Measurements from ENCODE around the gene ACTL8.

Gene ACTL8

GRCh38 chr1:17808816-17809215 is 53.7 kb downstream of the ACTL8 start:
- no peak for DNase-seq

- no peak for DNase-seq
These were observed 55.5 kb downstream of the ACTL8 start for GRCh38 chr1:17810668-17811067.

- no peak for DNase-seq
These were observed 61.4 kb downstream of the ACTL8 start for GRCh38 chr1:17816511-17816910.

GRCh38 chr1:17819129-17819802 is 64.1 kb downstream of the ACTL8 start:
- no peak for DNase-seq

GRCh38 chr1:17820198-17820597 is 65.1 kb downstream of the ACTL8 start:
- no peak for DNase-seq

- DNase-seq = no peak
These were observed 67.8 kb downstream of the ACTL8 start for GRCh38 chr1:17822741-17823426.

- DNase-seq = no peak
These were observed 70.4 kb downstream of the ACTL8 start for GRCh38 chr1:17825273-17826164.

- no peak for DNase-seq
These were observed 71.0 kb downstream of the ACTL8 start for GRCh38 chr1:17826165-17826488.

- no peak for DNase-seq
These were observed 73.9 kb downstream of the ACTL8 start for GRCh38 chr1:17828991-17829390.

GRCh38 chr1:17829579-17829978 is 74.4 kb downstream of the ACTL8 start:
- DNase-seq = no peak

GRCh38 chr1:17831597-17831996 is 76.5 kb downstream of the ACTL8 start:
- DNase-seq = no peak

- DNase-seq = no peak
These were observed 78.7 kb downstream of the ACTL8 start for GRCh38 chr1:17833661-17834501.

- no peak for DNase-seq
These were observed 79.5 kb downstream of the ACTL8 start for GRCh38 chr1:17834561-17835100.

- no peak for DNase-seq
These were observed 82.3 kb downstream of the ACTL8 start for GRCh38 chr1:17837233-17838030.

- no peak for DNase-seq
These were observed 84.6 kb downstream of the ACTL8 start for GRCh38 chr1:17839641-17840196.

GRCh38 chr1:17841944-17842343 is 86.8 kb downstream of the ACTL8 start:
- no peak for DNase-seq

GRCh38 chr1:17842686-17843085 is 87.6 kb downstream of the ACTL8 start:
- DNase-seq = no peak

GRCh38 chr1:17844185-17844826 is 89.2 kb downstream of the ACTL8 start:
- no peak for DNase-seq

GRCh38 chr1:17845583-17845982 is 90.5 kb downstream of the ACTL8 start:
- DNase-seq = no peak

- no peak for DNase-seq
These were observed 91.2 kb downstream of the ACTL8 start for GRCh38 chr1:17846341-17846740.

- DNase-seq = no peak
These were observed 92.0 kb downstream of the ACTL8 start for GRCh38 chr1:17847111-17847510.
